HG02840 (cell line): ENCODE results near the gene GRIP2.

Experiments used
- ATAC-seq: cut with Tn5 transposase; IDR thresholded peaks from one replicate; pipeline ENCODE4 v1.9.1; 2021; ENCODE audit warnings: mild to moderate bottlenecking, moderate library complexity, moderate number of reproducible peaks; ENCODE audit not compliant: unreplicated experiment, low FRiP score

The GRIP2 gene

DNA sequence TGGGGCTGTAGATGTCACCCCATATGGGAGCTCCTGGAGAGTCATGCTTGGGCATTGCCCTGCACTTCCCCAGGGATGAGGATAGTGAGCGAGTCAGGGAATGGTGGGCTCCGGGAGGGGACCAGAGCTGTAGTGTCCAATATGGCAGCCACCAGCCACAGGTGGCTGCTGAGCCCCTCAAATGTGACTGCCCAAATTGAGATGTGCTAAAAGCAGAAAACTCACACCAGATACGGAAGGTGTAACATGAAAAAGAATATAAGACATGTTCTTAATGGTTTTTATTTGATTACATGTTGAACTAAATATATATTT lies 31.7 kb downstream of the GRIP2 start:
- no peak for ATAC-seq

- no peak for ATAC-seq
These were observed 32.2 kb downstream of the GRIP2 start for GRCh38 chr3:14507757-14508504.

- no peak for ATAC-seq
These were observed 32.8 kb downstream of the GRIP2 start for GRCh38 chr3:14507305-14507741.

DNA sequence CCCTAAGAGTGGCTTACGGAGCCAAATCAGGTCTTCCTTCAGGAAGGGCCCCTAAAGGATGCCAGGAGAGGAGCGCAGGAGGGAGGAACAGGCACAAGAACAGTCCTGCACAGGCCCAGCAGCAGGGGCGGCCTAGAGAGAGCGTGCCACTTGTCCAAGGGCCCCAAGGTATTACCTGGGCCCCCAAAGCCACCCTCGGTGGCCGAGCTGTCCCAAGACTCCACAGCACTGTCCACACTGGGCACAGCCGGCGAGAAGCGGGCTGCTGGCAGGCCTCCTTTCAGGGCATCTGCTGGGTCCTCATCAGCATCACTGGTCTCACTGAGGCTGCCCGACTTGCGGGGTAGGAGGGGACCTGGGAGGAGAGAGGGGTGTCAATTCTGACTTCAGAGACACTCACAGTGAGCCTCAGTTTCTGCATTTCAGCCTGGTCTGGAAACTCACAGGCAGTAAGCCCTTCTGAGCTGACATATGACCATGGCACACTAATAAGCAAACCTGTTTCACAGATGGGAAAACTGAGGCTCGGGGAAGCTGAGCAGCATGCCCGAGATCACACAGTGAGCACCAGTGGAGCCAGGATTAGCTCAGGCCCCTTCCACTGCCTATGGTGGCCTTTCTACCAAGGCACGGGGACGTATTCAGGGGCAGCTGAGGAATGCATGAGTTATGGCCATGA lies 33.4 kb downstream of the GRIP2 start:
- ATAC-seq: no peak

- ATAC-seq: no peak
These were observed 34.2 kb downstream of the GRIP2 start for GRCh38 chr3:14505803-14506500.

DNA sequence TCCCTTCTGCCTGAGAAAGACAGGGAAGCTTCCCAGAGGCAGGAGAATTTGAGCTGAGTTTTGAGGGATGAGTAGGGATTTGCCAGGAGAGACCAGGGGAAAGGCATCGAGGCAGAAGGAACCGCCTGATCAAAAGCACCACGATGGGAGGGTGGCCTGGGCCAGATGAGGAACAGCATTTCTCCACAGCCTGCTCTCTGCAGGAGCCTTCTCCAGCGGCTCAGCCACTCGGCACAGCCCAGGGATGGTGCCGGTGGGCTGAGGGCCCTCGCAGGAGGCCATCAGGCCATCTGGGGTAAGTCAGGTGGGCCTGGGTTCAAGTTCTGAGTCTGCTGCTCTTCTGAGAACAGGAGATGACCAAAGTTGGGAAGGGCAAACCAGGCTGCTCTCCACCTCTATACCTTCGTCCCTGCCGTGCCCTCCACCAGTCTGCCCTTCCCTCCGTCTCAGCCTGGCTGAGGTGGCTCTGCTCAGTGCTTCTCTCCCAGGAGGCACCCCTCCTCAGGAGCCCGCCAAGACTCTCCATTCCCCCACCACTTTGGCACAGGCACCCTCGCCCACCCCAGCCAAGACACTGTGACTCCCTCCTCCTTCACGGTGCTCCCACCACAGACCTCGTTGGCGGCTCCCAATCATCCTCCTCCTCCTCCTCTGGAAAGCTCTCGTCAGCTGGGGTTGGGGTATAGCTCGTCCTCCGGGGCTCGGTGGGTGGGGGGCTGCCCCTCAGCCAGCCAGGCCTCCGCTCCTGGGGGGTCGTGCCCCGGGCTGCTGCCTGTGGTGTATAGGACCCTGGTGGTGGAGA lies 34.9 kb downstream of the GRIP2 start:
- no peak for ATAC-seq

DNA sequence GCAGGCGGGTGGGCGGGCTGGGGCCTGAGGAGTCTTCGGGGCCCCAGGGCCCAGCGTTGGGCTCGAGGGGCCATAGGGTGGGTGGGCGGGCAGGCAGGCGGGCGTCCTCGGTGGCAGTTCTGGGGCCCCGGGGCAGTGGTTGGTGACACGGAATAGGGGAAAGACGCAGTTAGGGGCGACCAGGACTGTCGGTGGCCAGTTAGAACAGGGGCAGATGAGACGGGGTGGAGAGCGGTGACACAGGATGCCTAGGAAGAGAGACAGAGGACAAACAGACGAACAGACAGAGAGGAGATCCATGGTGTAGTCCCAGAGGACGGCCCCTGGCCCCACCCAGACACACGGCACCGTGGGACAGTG lies 36.5 kb downstream of the GRIP2 start:
- no peak for ATAC-seq

- ATAC-seq: no peak
These were observed 37.0 kb downstream of the GRIP2 start for GRCh38 chr3:14503033-14503705.

- ATAC-seq: no peak
These were observed 37.7 kb downstream of the GRIP2 start for GRCh38 chr3:14502472-14502871.

- no peak for ATAC-seq
These were observed 42.8 kb downstream of the GRIP2 start for GRCh38 chr3:14497321-14497720.

DNA sequence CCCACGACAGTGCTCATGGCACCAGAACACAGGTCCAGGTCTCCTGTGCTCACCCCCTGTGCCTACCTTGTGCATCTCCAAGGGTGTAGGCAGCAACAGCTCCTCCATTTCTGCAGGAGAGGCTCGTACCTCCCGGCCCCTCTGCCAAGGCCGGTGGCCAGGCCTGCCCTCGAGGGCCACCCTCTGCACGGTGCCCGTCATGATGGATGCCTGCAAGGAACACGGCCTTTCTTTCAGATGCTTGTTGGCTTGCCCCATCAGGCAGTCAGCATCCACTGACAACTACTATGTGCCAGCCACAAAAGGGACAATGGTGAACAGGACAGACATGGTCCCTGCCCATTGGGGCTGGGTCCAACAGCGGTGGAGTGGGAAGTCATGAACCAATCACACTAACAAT lies 43.8 kb downstream of the GRIP2 start:
- no peak for ATAC-seq

DNA sequence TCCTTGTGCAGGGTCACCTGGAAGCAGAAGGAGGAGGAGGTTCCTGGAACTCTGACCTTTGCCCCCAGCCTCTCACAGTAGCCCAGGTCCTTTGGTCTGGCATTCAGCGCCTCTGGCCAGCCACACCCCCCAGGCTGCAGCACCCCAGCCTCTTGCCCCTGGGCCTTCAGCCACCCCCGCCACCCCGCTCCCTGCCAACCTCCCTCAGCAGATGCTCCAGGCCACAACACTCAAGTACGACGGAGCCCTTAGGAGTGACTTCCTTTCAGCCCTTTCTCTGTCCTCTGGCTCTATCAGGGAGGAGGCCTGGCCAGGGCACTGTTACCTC lies 45.2 kb downstream of the GRIP2 start:
- ATAC-seq: no peak

DNA sequence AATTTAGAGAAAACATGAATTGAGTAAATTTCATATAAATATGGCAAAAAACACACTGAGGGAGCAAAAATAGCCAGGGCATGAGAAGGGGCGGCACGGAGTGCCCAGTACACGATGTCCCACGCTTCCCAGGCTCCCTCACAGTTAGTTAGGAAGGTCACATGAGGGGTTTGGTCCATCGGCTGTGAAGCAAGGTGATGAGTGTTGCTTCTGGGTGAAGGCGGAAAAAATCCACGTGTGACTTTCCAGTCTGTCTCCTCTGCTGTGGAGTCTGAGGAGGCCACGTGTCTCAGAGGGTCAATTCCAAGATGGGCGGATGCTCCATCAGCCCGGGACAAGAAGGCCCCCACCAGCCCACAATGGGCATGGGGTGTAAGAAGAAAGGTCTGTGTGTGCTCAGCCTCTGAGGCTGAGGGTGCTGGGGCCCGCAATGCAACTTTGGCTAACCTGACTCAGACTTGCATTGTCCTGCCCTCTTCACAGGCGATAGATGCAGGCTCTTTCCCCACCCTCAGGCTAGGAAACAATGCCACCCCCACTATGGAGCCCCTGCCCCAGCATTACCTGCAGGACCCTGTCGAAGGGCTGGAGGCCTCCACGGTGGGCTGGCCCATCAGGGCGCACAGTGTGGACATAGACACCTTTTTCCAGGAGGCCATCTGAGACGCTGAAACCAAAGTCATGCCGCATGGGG lies 45.7 kb downstream of the GRIP2 start:
- no peak for ATAC-seq

GRCh38 chr3:14492948-14493881 lies 46.9 kb downstream of the GRIP2 start:
- no peak for ATAC-seq

GRCh38 chr3:14491396-14492190 lies 48.5 kb downstream of the GRIP2 start:
- ATAC-seq: no peak

DNA sequence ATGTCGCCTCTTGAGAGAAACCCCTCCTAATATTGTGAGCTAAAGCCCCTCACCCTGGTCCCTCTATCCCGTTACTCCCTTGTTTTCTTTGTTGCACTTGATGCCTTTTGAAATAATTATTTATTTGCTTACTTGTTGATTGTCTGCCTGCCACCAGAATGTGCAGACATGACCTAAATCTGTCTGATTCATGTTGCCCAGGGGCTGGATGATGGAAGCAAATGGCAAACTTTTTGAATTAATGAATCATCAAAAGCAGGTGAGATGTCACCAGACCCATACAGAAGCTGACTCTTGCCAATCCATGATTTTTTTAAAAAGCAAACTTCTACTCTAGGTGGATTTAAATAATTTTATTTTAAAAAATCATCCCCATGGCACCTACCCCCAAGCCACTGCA lies 49.3 kb downstream of the GRIP2 start:
- ATAC-seq: no peak

- ATAC-seq: no peak
These were observed 49.9 kb downstream of the GRIP2 start for GRCh38 chr3:14490255-14490654.

- ATAC-seq: no peak
These were observed 50.5 kb downstream of the GRIP2 start for GRCh38 chr3:14489641-14490040.
